Nephron progenitor cell (in vitro differentiated cells): ENCODE results near the gene HEY2.

ENCODE experiments used
- DNase-seq: peaks from one replicate; pipeline ENCODE4 v3.0.0; 2021
- H3K27ac Mint-ChIP-seq: 2 replicates; pipeline ENCODE4 v1.8.0; 2021; ENCODE audit warnings: mild to moderate bottlenecking, moderate library complexity, mixed read lengths
- H3K27me3 Mint-ChIP-seq: 2 replicates; pipeline ENCODE4 v1.8.0; 2021; ENCODE audit warnings: mild to moderate bottlenecking, low read depth, mixed read lengths; ENCODE audit not compliant: poor library complexity
- H3K36me3 Mint-ChIP-seq: 2 replicates; pipeline ENCODE4 v1.8.0; 2021; ENCODE audit warnings: low read depth, mixed read lengths
- H3K4me1 Mint-ChIP-seq: 2 replicates; pipeline ENCODE4 v1.8.0; 2021; ENCODE audit warnings: mixed read lengths
- H3K4me3 Mint-ChIP-seq: 2 replicates; pipeline ENCODE4 v1.8.0; 2021; ENCODE audit warnings: mild to moderate bottlenecking, moderate library complexity, mixed read lengths
- H3K9me3 Mint-ChIP-seq: 2 replicates; pipeline ENCODE4 v1.8.0; 2021; ENCODE audit warnings: mild to moderate bottlenecking, moderate library complexity, mixed read lengths
- TF ChIP-seq, protein P1 (sequence below): fragments of 200-600 bp; sonication (generic); IDR thresholded peaks from 2 replicates; pipeline ENCODE4 v1.5.0; 2021; ENCODE audit warnings: antibody characterized with exemption

The HEY2 gene

DNA sequence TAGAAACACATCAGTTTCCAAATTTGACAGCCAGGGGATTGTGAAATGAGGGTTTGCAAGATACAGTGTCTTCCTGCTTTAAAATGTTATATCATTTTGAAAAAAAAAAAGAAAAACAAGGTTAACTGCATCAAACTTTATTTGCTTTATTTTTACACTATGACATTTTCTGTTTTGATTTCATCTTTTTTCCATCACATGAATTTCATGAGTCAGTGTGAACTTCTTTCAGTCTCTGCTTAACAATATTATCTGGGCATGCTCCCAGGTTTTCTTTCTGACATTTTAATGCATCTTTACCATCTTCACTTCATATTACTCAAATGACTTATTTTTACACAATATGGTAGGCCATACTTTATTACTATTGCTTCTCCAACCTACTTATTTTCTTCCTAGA lies 43.2 kb downstream of the HEY2 start:
- H3K27ac Mint-ChIP-seq = no peak overlapping the region

GRCh38 chr6:125793280-125793679 lies 43.8 kb downstream of the HEY2 start:
- Mint-ChIP-seq H3K36me3 (no peaks in the 10 kb centered on the region), H3K9me3 (no peaks in the 10 kb centered on the region), H3K27ac (no peak overlapping the region), H3K27me3 (peaks cover 6% of the 10 kb centered on the region), H3K4me1 (peaks cover 35% of the 10 kb centered on the region), H3K4me3 (no peak overlapping the region)
- TF ChIP-seq, protein P1, sequence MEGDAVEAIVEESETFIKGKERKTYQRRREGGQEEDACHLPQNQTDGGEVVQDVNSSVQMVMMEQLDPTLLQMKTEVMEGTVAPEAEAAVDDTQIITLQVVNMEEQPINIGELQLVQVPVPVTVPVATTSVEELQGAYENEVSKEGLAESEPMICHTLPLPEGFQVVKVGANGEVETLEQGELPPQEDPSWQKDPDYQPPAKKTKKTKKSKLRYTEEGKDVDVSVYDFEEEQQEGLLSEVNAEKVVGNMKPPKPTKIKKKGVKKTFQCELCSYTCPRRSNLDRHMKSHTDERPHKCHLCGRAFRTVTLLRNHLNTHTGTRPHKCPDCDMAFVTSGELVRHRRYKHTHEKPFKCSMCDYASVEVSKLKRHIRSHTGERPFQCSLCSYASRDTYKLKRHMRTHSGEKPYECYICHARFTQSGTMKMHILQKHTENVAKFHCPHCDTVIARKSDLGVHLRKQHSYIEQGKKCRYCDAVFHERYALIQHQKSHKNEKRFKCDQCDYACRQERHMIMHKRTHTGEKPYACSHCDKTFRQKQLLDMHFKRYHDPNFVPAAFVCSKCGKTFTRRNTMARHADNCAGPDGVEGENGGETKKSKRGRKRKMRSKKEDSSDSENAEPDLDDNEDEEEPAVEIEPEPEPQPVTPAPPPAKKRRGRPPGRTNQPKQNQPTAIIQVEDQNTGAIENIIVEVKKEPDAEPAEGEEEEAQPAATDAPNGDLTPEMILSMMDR = no peak
- DNase-seq = no peak

More for the DNA sequence above, 43.2 kb downstream of the HEY2 start:
- Mint-ChIP-seq H3K4me1 (peaks cover 35% of the 10 kb centered on the region), H3K4me3 (peak overlapping the region; percentile 28), H3K36me3 (no peaks in the 10 kb centered on the region), H3K9me3 (no peaks in the 10 kb centered on the region), H3K27me3 (peaks cover 6% of the 10 kb centered on the region)
- TF ChIP-seq, protein P1 = no peak
- DNase-seq = no peak

DNA sequence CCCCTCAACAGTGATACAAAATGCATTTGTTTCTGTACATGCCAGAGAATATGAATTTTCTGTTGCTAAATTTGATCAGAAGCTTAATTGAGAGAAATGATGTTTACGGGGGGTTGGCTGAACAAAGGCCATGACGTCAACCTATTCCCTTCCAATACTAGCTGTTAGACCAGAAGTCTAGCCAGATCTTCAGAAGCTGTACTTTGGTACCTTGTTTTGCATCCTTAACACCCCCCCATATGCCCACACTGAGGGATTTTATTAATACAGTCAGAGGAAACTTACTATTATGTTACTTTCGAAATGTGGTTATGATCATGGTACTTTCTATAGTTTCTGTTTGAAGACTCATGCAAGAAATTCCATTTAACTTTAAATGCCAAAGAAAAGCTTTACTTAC lies 44.4 kb downstream of the HEY2 start:
- Mint-ChIP-seq H3K4me3 (no peak overlapping the region), H3K27ac (no peak overlapping the region), H3K9me3 (no peaks in the 10 kb centered on the region), H3K36me3 (no peaks in the 10 kb centered on the region), H3K27me3 (peaks cover 6% of the 10 kb centered on the region), H3K4me1 (peaks cover 35% of the 10 kb centered on the region)
- TF ChIP-seq, protein P1 = no peak
- no peak for DNase-seq

DNA sequence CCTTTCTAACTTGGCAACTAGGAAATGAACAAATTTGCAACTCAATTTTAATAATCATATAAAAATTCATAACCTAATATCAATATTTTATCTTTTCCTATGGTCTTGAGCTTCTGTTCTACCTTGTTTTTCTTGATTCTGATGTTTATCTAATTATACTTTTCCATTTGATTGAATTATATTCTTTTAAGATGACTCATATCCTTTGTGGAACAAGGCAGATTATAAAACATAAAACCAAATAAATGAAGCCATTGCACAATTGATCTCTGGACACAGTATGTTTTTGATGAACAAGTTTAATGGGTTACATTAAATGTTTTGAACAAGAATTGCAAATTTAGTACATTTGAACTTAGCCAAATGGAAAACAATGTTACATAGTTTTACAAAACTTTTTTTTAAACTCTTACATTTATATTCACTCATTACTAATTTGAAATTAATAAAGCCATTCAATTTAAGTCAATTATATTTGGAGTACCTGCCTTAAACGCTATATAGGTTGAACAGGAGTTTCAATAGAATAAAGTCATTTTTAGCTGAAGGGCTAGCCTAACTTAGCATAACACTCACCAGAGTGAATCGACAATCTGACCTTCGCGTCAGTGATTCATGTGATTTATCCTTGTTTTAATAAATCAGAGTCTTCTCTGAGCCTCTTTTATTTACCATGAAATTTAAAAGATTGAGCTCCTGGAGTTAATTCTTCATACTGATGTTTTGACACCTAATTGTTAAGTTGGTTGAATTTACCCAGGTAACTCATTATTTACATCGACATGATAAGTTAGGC lies 45.1 kb downstream of the HEY2 start:
- no peak for DNase-seq
- Mint-ChIP-seq H3K9me3 (no peaks in the 10 kb centered on the region), H3K36me3 (no peaks in the 10 kb centered on the region), H3K27me3 (peaks cover 9% of the 10 kb centered on the region), H3K4me1 (peaks cover 30% of the 10 kb centered on the region), H3K27ac (no peak overlapping the region), H3K4me3 (no peak overlapping the region)
- TF ChIP-seq, protein P1 = no peak

DNA sequence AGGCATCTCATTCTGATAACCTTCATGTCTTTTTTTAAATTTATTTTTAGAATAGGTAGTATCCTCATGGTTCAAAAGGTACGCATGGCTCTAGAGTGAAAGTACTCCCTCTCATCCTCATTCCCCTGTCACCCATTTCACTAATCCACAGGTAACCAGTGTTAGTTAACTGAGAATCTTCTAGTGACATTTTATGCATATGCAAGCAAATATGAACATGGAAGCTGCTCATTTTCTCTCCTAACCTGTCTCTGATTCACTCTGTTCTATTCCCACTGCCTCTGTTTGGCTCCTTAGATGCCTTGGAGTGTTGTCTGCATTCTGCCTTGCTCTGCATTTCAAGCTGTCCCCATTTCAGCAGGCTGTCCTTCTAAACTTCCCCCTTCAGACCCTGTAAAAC lies 45.9 kb downstream of the HEY2 start:
- Mint-ChIP-seq H3K9me3 (no peaks in the 10 kb centered on the region), H3K4me3 (no peak overlapping the region), H3K27me3 (peaks cover 9% of the 10 kb centered on the region), H3K27ac (peak overlapping the region; percentile 6), H3K36me3 (no peaks in the 10 kb centered on the region), H3K4me1 (peaks cover 23% of the 10 kb centered on the region)
- no peak for DNase-seq
- TF ChIP-seq, protein P1 = no peak
